ENCODE data around the gene LDHAL6B.

DNA sequence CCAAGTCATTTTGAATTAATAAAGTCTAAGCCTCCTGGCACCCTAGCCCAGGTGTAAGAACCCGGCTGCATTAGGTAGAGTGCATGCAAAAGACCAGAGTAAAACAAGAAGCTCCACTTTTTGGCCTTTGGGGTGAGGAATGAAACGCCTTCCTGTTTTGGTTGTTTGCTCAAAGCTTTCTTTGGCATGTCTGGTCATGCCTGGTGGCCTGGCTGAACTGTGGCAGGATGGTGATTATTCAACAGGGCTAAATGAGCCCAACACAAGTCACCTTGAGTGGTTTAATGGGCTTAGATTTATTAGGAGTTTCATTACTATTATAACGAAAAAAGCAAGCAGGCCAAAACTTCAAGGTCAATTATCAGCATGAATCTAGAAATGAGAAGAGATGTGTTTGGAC lies 40.9 kb upstream of the LDHAL6B start:
- TF ChIP-seq, protein P1, sequence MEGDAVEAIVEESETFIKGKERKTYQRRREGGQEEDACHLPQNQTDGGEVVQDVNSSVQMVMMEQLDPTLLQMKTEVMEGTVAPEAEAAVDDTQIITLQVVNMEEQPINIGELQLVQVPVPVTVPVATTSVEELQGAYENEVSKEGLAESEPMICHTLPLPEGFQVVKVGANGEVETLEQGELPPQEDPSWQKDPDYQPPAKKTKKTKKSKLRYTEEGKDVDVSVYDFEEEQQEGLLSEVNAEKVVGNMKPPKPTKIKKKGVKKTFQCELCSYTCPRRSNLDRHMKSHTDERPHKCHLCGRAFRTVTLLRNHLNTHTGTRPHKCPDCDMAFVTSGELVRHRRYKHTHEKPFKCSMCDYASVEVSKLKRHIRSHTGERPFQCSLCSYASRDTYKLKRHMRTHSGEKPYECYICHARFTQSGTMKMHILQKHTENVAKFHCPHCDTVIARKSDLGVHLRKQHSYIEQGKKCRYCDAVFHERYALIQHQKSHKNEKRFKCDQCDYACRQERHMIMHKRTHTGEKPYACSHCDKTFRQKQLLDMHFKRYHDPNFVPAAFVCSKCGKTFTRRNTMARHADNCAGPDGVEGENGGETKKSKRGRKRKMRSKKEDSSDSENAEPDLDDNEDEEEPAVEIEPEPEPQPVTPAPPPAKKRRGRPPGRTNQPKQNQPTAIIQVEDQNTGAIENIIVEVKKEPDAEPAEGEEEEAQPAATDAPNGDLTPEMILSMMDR (conservative IDR thresholded peaks at IDR 0.05 in 1 of 2, IDR thresholded peaks at IDR 0.05 in 1 of 2; ENCODE audit: low read depth in 1 of 2, low read length in 2 of 2) = no peak
- TF ChIP-seq EZH2 (IDR thresholded peaks at IDR 0.05; ENCODE audit: low read length, missing control alignments) = no peak

All from fibroblast of lung (primary cell).